GM13976 (cell line): ENCODE data around the gene MYLK.
"Not testable (repeated sequence)": the region's sequence is repeated elsewhere in the genome, so short reads cannot be mapped to it uniquely, and the experiment has no call there.

Experiments used
- DNase-seq: peaks from one replicate; pipeline ENCODE4 v3.0.0; 2012; ENCODE audit warnings: low spot score
- CTCF ChIP-seq: IDR thresholded peaks from 2 replicates; pipeline ENCODE4 v1.5.1; 2012; ENCODE audit warnings: borderline replicate concordance, mild to moderate bottlenecking; ENCODE audit not compliant: insufficient read depth; ENCODE audit errors: extremely low read depth, missing control alignments, control extremely low read depth
- in situ Hi-C: fragments of 300-500 bp; cut with MboI; formaldehyde crosslinking; loops from one replicate; pipeline ENCODE4 v1.12.0; 2022; ENCODE audit warnings: low sequenced_read_pairs, mixed read lengths, inconsistent platforms; ENCODE audit not compliant: unreplicated experiment

The MYLK gene

DNA sequence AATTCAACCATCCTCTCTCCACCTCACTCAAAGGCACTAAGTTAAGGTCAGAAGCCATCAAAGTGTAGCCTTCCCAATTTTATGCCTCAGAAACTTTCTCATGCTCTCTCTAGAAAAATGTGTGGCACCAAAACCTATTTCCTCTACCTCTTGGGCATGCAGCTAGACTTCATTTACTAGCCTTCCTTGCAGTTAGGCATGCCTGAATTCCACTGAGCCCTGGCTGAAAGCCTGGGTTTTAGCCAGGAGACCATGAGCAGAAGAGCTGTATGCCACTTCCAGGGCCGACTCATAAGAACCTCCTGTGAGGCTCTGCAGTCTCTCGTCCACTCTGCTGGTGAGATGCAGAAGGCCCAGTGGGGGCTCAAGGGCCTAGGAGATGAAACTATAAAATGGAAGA, 145.0 kb downstream of the MYLK start:
- no peak for DNase-seq
- no peak for TF ChIP-seq CTCF
- in situ Hi-C loops = no loop called here

- DNase-seq, in situ Hi-C loops: not testable (repeated sequence)
These were observed 145.6 kb downstream of the MYLK start for GRCh38 chr3:123738522-123738921.

- TF ChIP-seq CTCF = no peak
- in situ Hi-C loops = no loop called here
- no peak for DNase-seq
These were observed 147.0 kb downstream of the MYLK start for GRCh38 chr3:123737168-123737567.

GRCh38 chr3:123735456-123735855, 148.7 kb downstream of the MYLK start:
- DNase-seq = no peak
- no peak for TF ChIP-seq CTCF
- in situ Hi-C loops = no loop called here

- no peak for DNase-seq
- TF ChIP-seq CTCF = no peak
- in situ Hi-C loops = no loop called here
These were observed 149.6 kb downstream of the MYLK start for GRCh38 chr3:123734527-123734902.

DNA sequence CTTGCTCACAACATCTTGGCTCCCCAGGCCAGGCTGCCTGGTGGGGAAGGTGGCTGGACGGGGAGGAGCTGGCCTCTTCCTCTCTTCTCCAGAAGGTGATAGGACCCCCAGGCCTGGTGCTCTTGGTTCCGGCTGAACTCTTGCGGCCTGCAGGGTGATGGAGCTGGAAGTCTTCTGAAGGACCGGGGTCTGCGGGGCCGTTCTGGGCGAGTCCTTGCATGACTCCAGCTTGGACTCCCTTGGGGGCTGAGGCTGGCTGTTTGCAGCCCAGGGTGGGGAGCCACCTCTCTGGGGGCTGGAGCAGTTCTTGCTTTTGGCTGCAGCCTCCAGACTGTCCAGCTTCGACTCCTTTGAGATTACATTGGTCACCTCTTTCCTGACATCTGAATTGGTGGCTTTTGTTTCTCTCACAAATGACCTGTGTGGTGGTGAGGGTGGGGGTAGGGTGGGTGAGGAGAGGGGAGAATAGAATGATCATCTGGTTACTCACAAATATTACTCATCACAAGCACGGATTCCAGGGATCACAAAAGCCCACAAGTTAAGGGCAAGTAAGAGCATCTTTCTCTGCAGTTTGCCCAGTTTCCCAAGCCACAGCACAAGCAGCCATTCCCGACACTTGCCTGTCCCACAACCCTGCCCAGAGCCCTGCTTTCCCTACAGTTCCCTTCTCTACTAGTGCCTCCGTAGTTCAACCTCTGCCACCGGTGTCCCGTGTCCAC, 150.2 kb downstream of the MYLK start:
- in situ Hi-C loops = no loop called here
- DNase-seq = no peak
- no peak for TF ChIP-seq CTCF

DNA sequence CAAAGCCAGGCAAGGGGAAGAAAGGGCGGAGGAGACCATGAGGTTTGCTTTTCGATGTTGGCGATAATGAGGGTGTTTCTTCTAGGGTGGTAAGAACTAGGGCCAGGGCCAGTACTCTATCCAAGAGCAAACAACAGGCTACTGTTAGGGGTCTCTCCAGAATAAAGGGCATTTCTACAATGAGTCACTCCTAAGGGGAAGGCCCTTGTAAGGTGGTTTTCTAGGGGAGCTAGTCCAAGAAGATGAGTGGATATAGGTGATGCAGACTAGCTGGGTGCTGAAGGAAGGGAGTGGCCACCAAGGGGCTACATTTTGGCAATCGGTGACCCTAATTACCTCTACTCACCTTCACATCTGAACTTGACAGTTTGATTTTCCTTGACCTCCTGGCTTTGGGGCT, 150.8 kb downstream of the MYLK start:
- no peak for TF ChIP-seq CTCF
- no peak for DNase-seq
- in situ Hi-C loops = no loop called here
